AG04449 (cell line): ENCODE results near the gene SUMO4.

Experiments used
- CTCF ChIA-PET: fragments of 350-600 bp; formaldehyde crosslinking; extraction: SDS; loops from one replicate; lab custom pipeline; 2021; ENCODE audit warnings: antibody characterized with exemption; lab: Yijun Ruan, JAX
- POLR2A ChIA-PET: fragments of 400-600, 350-600 bp; formaldehyde crosslinking; extraction: SDS; loops from one replicate; lab custom pipeline; 2020; ENCODE audit warnings: antibody characterized with exemption, inconsistent platforms; lab: Yijun Ruan, JAX
- DNase-seq: peaks from one replicate; pipeline ENCODE4 v3.0.0-alpha.2; 2010; ENCODE audit warnings: low read depth, low spot score
- H3K4me3 ChIP-seq: 2 replicates; pipeline ENCODE4 v1.5.1; 2011; ENCODE audit warnings: low read depth, mild to moderate bottlenecking, control low read depth, low read length
- TF ChIP-seq, protein P1 (sequence below): IDR thresholded peaks from one replicate; pipeline ENCODE4 v1.5.1; 2011; ENCODE audit warnings: mild to moderate bottlenecking, moderate library complexity, low read length, control low read depth, inconsistent platforms; ENCODE audit not compliant: insufficient read depth; ENCODE audit errors: missing control alignments

SUMO4 gene

DNA sequence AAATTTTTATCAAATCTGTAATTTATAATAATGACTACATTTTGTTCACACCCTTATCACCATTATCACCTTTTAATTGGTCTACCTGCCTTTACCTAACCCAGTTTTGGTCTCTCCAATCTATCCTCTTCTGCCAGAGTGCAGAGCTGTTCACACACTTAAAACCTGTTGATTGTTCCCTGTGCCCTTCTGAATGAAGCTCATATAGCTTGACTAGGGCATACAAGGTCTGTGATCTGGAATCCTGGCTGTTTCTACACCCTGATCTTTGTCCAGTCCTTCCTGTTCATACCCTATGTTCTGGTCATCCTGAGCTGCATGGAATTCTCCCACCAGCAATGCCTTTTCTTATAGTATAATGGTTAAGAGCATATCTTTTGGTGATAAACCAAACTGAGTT, 28.9 kb upstream of the SUMO4 start:
- no peak overlapping the region for H3K4me3 ChIP-seq
- CTCF ChIA-PET: no interaction called here
- POLR2A ChIA-PET: no interaction called here
- DNase-seq: no peak
- TF ChIP-seq, protein P1, sequence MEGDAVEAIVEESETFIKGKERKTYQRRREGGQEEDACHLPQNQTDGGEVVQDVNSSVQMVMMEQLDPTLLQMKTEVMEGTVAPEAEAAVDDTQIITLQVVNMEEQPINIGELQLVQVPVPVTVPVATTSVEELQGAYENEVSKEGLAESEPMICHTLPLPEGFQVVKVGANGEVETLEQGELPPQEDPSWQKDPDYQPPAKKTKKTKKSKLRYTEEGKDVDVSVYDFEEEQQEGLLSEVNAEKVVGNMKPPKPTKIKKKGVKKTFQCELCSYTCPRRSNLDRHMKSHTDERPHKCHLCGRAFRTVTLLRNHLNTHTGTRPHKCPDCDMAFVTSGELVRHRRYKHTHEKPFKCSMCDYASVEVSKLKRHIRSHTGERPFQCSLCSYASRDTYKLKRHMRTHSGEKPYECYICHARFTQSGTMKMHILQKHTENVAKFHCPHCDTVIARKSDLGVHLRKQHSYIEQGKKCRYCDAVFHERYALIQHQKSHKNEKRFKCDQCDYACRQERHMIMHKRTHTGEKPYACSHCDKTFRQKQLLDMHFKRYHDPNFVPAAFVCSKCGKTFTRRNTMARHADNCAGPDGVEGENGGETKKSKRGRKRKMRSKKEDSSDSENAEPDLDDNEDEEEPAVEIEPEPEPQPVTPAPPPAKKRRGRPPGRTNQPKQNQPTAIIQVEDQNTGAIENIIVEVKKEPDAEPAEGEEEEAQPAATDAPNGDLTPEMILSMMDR: no peak

DNA sequence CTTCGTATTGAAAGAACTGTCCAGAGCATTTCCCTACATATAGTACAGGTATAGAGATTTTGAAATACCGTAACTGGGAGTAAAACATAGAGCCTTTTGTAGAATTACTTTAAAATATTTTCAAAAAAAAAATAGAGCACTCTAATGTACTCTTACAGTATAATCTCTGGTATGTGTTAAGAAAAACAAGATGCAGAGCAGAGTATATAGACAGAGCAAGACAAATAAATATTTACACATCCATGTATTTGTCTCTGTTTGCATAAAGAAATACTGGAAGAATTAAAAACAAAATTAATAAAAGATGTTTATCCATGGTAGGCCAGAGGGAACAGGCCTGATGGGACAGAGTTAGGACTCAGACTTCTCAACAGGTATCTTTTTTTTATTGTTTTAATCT, 28.0 kb upstream of the SUMO4 start:
- CTCF ChIA-PET: no interaction called here
- TF ChIP-seq, protein P1: no peak
- POLR2A ChIA-PET: interaction anchor here (0.7 kb wide), 1 partner anchor 222 kb away, joined by 3 read pairs; no protein-coding TSS in a partner anchor
- no peak for DNase-seq
- H3K4me3 ChIP-seq: no peak overlapping the region

- TF ChIP-seq, protein P1: no peak
- DNase-seq: no peak
- ChIA-PET CTCF (no interaction called here), POLR2A (interaction anchor here (0.6 to 1.0 kb wide), 2 partner anchors 24 to 199 kb away, joined by 3 to 4 read pairs; no protein-coding TSS in a partner anchor)
- no peak overlapping the region for H3K4me3 ChIP-seq
These were observed 26.6 kb upstream of the SUMO4 start for GRCh38 chr6:149373511-149373910.

DNA sequence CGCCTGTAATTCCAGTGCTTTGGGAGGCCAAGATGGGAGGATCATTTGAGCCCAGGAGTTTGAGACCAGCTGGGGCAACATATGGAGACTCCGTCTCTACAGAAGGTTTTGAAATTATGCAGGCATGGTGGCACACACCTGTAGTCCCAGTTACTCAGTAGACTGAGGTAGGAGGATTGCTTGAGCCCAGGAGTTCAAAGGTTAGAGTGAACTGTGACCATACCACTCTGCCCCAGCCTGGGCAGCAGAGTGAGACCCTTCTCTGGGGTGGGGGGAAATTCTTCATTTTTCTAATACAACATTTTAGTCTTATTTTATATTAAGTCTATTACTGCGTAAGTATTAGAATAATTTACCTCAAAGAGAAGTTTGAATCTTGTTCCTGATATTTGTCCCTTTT, 20.1 kb upstream of the SUMO4 start:
- CTCF ChIA-PET: no interaction called here
- POLR2A ChIA-PET: no interaction called here
- no peak overlapping the region for H3K4me3 ChIP-seq
- TF ChIP-seq, protein P1: no peak
- DNase-seq: no peak

DNA sequence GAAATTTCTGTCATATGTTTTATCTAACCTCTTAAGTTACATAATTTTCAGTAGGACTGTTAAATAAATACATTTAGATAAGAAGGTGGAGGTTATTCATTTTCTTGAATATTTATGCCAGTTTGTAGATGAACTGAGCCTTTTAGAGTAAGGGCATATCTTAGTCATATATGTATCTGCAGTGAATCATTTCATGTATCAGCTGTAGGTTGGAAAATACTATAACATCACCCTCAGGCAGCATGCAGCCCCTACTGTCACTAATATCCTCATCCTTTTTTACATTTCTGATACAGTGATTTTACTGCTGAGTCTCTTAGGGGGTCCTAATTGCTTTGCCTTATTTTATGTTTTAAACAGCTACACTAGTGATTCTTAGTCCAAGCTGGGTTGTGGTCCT, 19.5 kb upstream of the SUMO4 start:
- no peak for DNase-seq
- H3K4me3 ChIP-seq: no peak overlapping the region
- ChIA-PET POLR2A (no interaction called here), CTCF (interaction anchor here (0.8 kb wide), 1 partner anchor 362 kb away, joined by 3 read pairs; no protein-coding TSS in a partner anchor)
- TF ChIP-seq, protein P1: no peak

GRCh38 chr6:149383371-149383770, 16.7 kb upstream of the SUMO4 start:
- DNase-seq: no peak
- TF ChIP-seq, protein P1: no peak
- no peak overlapping the region for H3K4me3 ChIP-seq
- ChIA-PET CTCF (no interaction called here), POLR2A (no interaction called here)
